Chondrocyte (in vitro differentiated cells): ENCODE results near the gene BPI. TPM values are rescaled to one million over a fixed set of nuclear protein-coding genes. Genes with fewer than 3 reads are reported as not detected.

Experiments used
- DNase-seq: peaks from one replicate; pipeline ENCODE4 v3.0.0; 2021; ENCODE audit warnings: mixed read lengths, low spot score
- H3K27ac Mint-ChIP-seq: one replicate; pipeline ENCODE4 v1.8.0; 2021; ENCODE audit warnings: mild to moderate bottlenecking, moderate library complexity, mixed read lengths; ENCODE audit not compliant: unreplicated experiment
- H3K27me3 Mint-ChIP-seq: 2 replicates; pipeline ENCODE4 v1.8.0; 2021; ENCODE audit warnings: low read depth, mixed read lengths
- H3K36me3 Mint-ChIP-seq: 2 replicates; pipeline ENCODE4 v1.8.0; 2021; ENCODE audit warnings: low read depth, mixed read lengths
- H3K4me1 Mint-ChIP-seq: 2 replicates; pipeline ENCODE4 v1.8.0; 2021; ENCODE audit warnings: low read depth, mild to moderate bottlenecking, mixed read lengths
- H3K4me3 Mint-ChIP-seq: one replicate; pipeline ENCODE4 v1.8.0; 2021; ENCODE audit warnings: mild to moderate bottlenecking, moderate library complexity, mixed read lengths; ENCODE audit not compliant: unreplicated experiment
- H3K9me3 Mint-ChIP-seq: 2 replicates; pipeline ENCODE4 v1.8.0; 2021; ENCODE audit warnings: low read depth, mixed read lengths
- CTCF ChIP-seq: fragments of 200-600 bp; sonication (generic); IDR thresholded peaks from 2 replicates; pipeline ENCODE4 v1.5.0; 2021; ENCODE audit warnings: antibody characterized with exemption, mild to moderate bottlenecking, moderate library complexity
- total RNA-seq: library from RNA; stranded (reverse); gene quantifications from 3 replicates; pipeline ENCODE4 v1.2.1, GENCODE V29; 2021

The BPI gene
- total RNA-seq, 1 donor from 2014 or later = 0.55 TPM

GRCh38 chr20:38344107-38344701 lies 40.2 kb downstream of the BPI start:
- Mint-ChIP-seq H3K36me3 (no peaks in the 10 kb centered on the region), H3K4me1 (no peaks in the 10 kb centered on the region), H3K27ac (no peak overlapping the region), H3K4me3 (no peak overlapping the region), H3K9me3 (no peaks in the 10 kb centered on the region), H3K27me3 (peaks cover 7% of the 10 kb centered on the region)
- DNase-seq = no peak
- TF ChIP-seq CTCF = no peak

- Mint-ChIP-seq H3K9me3 (no peaks in the 10 kb centered on the region), H3K4me3 (no peak overlapping the region), H3K27me3 (peaks cover 12% of the 10 kb centered on the region), H3K36me3 (no peaks in the 10 kb centered on the region), H3K4me1 (no peaks in the 10 kb centered on the region), H3K27ac (no peak overlapping the region)
- no peak for DNase-seq
- no peak for TF ChIP-seq CTCF
Observed at GRCh38 chr20:38345643-38346042, 41.7 kb downstream of the BPI start.

- no peak within 1 kb of the TSS for H3K27ac Mint-ChIP-seq
- H3K9me3 Mint-ChIP-seq = no peaks in the 10 kb centered on the region
- peaks cover 12% of the 10 kb centered on the region for H3K27me3 Mint-ChIP-seq
- H3K36me3 Mint-ChIP-seq = peaks cover 2% of the 10 kb centered on the region
- no peak for DNase-seq
- H3K4me3 Mint-ChIP-seq = no peak within 1 kb of the TSS
- no peak for TF ChIP-seq CTCF
- H3K4me1 Mint-ChIP-seq = no peaks in the 10 kb centered on the region
Observed at GRCh38 chr20:38346247-38346651, 42.3 kb downstream of the BPI start, which contains the start of gene LBP. TSS of gene LBP (plus strand) at chr20:38346482. CDS start at chr20:38346517, 35 bp downstream.

GRCh38 chr20:38346741-38347140 lies 42.8 kb downstream of the BPI start:
- Mint-ChIP-seq H3K27ac (no peak overlapping the region), H3K36me3 (peaks cover 2% of the 10 kb centered on the region), H3K4me1 (no peaks in the 10 kb centered on the region), H3K27me3 (peaks cover 12% of the 10 kb centered on the region), H3K4me3 (no peak overlapping the region), H3K9me3 (no peaks in the 10 kb centered on the region)
- no peak for DNase-seq
- no peak for TF ChIP-seq CTCF

GRCh38 chr20:38349856-38350255 lies 45.9 kb downstream of the BPI start:
- H3K4me3 Mint-ChIP-seq = no peak overlapping the region
- H3K9me3 Mint-ChIP-seq = no peaks in the 10 kb centered on the region
- H3K36me3 Mint-ChIP-seq = peaks cover 2% of the 10 kb centered on the region
- peaks cover 4% of the 10 kb centered on the region for H3K27me3 Mint-ChIP-seq
- no peak overlapping the region for H3K27ac Mint-ChIP-seq
- H3K4me1 Mint-ChIP-seq = no peaks in the 10 kb centered on the region
- no peak for TF ChIP-seq CTCF
- DNase-seq = no peak
